IMR-90 (cell line): ENCODE measurements around the gene NRP2. TPM values are rescaled to one million over a fixed set of nuclear protein-coding genes. Genes with fewer than 3 reads are reported as not detected.

Source experiments
- ATAC-seq: fragments of 200-7000 bp; cut with Tn5 transposase; 2 replicates; pipeline ENCODE4 v1.9.1; 2020; ENCODE audit warnings: low read depth, mild to moderate bottlenecking, moderate library complexity
- BruUV-seq: library from RNA; stranded (reverse); fragments of 400-500 nt; replicated peaks from 2 replicates; lab custom pipeline; 2021; lab: Mats Ljungman, UMichigan
- CTCF ChIA-PET: fragments of 300-600 bp; formaldehyde crosslinking; extraction: SDS; loops from one replicate; lab custom pipeline; 2021; ENCODE audit warnings: antibody characterized with exemption; lab: Yijun Ruan, JAX
- POLR2A ChIA-PET: fragments of 300-600 bp; sonication (Branson Sonifier 250); formaldehyde crosslinking; loops from one replicate; lab custom pipeline; 2022; ENCODE audit warnings: antibody characterized with exemption; ENCODE audit not compliant: unreplicated experiment; lab: Charles Lee
- DNase-seq: peaks from one replicate; pipeline ENCODE4 v3.0.0; 2013
- H2AFZ ChIP-seq: replicated peaks from 2 replicates; pipeline ENCODE3; 2013; ENCODE audit warnings: low read length, mild to moderate bottlenecking; ENCODE audit not compliant: poor library complexity
- H2AK5ac ChIP-seq: 2 replicates; pipeline ENCODE4 v1.6.1; 2013; ENCODE audit warnings: low read depth, low read length, inconsistent platforms
- H2AK9ac ChIP-seq: replicated peaks from 2 replicates; pipeline ENCODE3; 2013; ENCODE audit warnings: mild to moderate bottlenecking, low read depth, low read length, moderate library complexity; ENCODE audit not compliant: poor library complexity
- H2BK120ac ChIP-seq: 2 replicates; pipeline ENCODE4 v1.6.1; 2013; ENCODE audit warnings: low read depth, low read length, inconsistent platforms
- H2BK15ac ChIP-seq: 3 replicates; pipeline ENCODE4 v1.6.1; 2013; ENCODE audit warnings: low read depth, low read length, inconsistent platforms
- H2BK20ac ChIP-seq: 2 replicates; pipeline ENCODE4 v1.6.1; 2013; ENCODE audit warnings: low read depth, mild to moderate bottlenecking, inconsistent platforms, low read length, moderate library complexity
- H2BK5ac ChIP-seq: 2 replicates; pipeline ENCODE4 v1.6.1; 2013; ENCODE audit warnings: mild to moderate bottlenecking, low read depth, low read length, inconsistent platforms; ENCODE audit not compliant: poor library complexity, severe bottlenecking
- H3K14ac ChIP-seq: replicated peaks from 2 replicates; pipeline ENCODE4 v1.6.1; 2013; ENCODE audit warnings: low read depth, low read length, inconsistent platforms
- H3K18ac ChIP-seq: 2 replicates; pipeline ENCODE4 v1.6.1; 2013; ENCODE audit warnings: low read depth, low read length, control low read depth
- H3K23ac ChIP-seq: 2 replicates; pipeline ENCODE4 v1.6.1; 2013; ENCODE audit warnings: low read depth, low read length, inconsistent platforms
- H3K27ac ChIP-seq: 2 replicates; pipeline ENCODE4 v1.5.1; 2013; ENCODE audit warnings: mild to moderate bottlenecking, control low read depth, low read length; ENCODE audit not compliant: insufficient read depth
- H3K27me3 ChIP-seq: 2 replicates; pipeline ENCODE4 v1.6.1; 2013; ENCODE audit warnings: low read length; ENCODE audit not compliant: control insufficient read depth, insufficient read depth
- H3K36me3 ChIP-seq: 2 replicates; pipeline ENCODE4 v1.6.1; 2013; ENCODE audit warnings: low read length, mixed read lengths; ENCODE audit not compliant: control insufficient read depth, insufficient read depth
- H3K4ac ChIP-seq: 2 replicates; pipeline ENCODE4 v1.6.1; 2013; ENCODE audit warnings: low read depth, low read length, inconsistent platforms
- H3K4me1 ChIP-seq: 2 replicates; pipeline ENCODE4 v1.6.1; 2013; ENCODE audit warnings: low read length, mixed read lengths; ENCODE audit not compliant: control insufficient read depth, insufficient read depth
- H3K4me2 ChIP-seq: 2 replicates; pipeline ENCODE4 v1.6.1; 2013; ENCODE audit warnings: low read depth, mild to moderate bottlenecking, control low read depth, low read length, moderate library complexity
- H3K4me3 ChIP-seq: 2 replicates; pipeline ENCODE4 v1.5.1; 2013; ENCODE audit warnings: low read depth, mild to moderate bottlenecking, control low read depth, low read length, moderate library complexity; ENCODE audit not compliant: insufficient read depth
- H3K56ac ChIP-seq: 2 replicates; pipeline ENCODE4 v1.6.1; 2013; ENCODE audit warnings: low read length, inconsistent platforms; ENCODE audit not compliant: insufficient read depth; ENCODE audit errors: extremely low read depth
- H3K79me1 ChIP-seq, 2 experiments: 2 replicates each; pipeline ENCODE4 v1.6.1; 2013; ENCODE audit warnings: low read length in 2 of 2, inconsistent platforms in 1 of 2, low read depth in 1 of 2
- H3K9ac ChIP-seq: 2 replicates; pipeline ENCODE4 v1.6.1; 2013; ENCODE audit warnings: low read depth, low read length, control low read depth
- H3K9me1 ChIP-seq: 2 replicates; pipeline ENCODE4 v1.6.1; 2013; ENCODE audit warnings: low read length, inconsistent platforms; ENCODE audit not compliant: insufficient read depth
- H3K9me3 ChIP-seq: 2 replicates; pipeline ENCODE4 v1.6.1; 2013; ENCODE audit warnings: low read length; ENCODE audit not compliant: control insufficient read depth, insufficient read depth
- H4K20me1 ChIP-seq: 2 replicates; pipeline ENCODE4 v1.6.1; 2013; ENCODE audit warnings: low read length, inconsistent platforms; ENCODE audit not compliant: insufficient read depth
- H4K5ac ChIP-seq: 2 replicates; pipeline ENCODE4 v1.6.1; 2013; ENCODE audit warnings: mild to moderate bottlenecking, low read depth, low read length, control low read depth
- H4K8ac ChIP-seq, 2 experiments: 2 replicates each; pipeline ENCODE4 v1.6.1; 2013; ENCODE audit warnings: low read depth in 2 of 2, low read length in 2 of 2, control low read depth in 1 of 2, inconsistent platforms in 1 of 2
- H4K91ac ChIP-seq: 2 replicates; pipeline ENCODE4 v1.6.1; 2013; ENCODE audit warnings: low read depth, low read length, inconsistent platforms; ENCODE audit not compliant: insufficient read depth
- BHLHE40 ChIP-seq: fragments of 150-350 bp; IDR thresholded peaks from 2 replicates; pipeline ENCODE4 v1.6.1; 2016; ENCODE audit warnings: mild to moderate bottlenecking, low read depth, low read length
- CEBPB ChIP-seq: IDR thresholded peaks from 2 replicates; pipeline ENCODE4 v1.6.1; 2012; ENCODE audit warnings: low read depth, low read length, improper control_type of control experiment
- CHD1 ChIP-seq: IDR thresholded peaks from 2 replicates; pipeline ENCODE4 v1.6.1; 2012; ENCODE audit warnings: low read depth, low read length, improper control_type of control experiment
- CTCF ChIP-seq: conservative IDR thresholded peaks from 2 replicates; pipeline ENCODE4 v1.5.1; 2012; ENCODE audit warnings: mild to moderate bottlenecking, low read depth, low read length, improper control_type of control experiment
- FOS ChIP-seq: fragments of 150-350 bp; IDR thresholded peaks from 2 replicates; pipeline ENCODE4 v1.6.1; 2016; ENCODE audit warnings: low read depth, low read length
- MAFK ChIP-seq: IDR thresholded peaks from 2 replicates; pipeline ENCODE4 v1.6.1; 2012; ENCODE audit warnings: low read depth, low read length, improper control_type of control experiment
- MAZ ChIP-seq: IDR thresholded peaks from 2 replicates; pipeline ENCODE4 v1.6.1; 2012; ENCODE audit warnings: low read depth, mild to moderate bottlenecking, low read length, improper control_type of control experiment, moderate library complexity, borderline replicate concordance
- MXI1 ChIP-seq: IDR thresholded peaks from 2 replicates; pipeline ENCODE4 v1.6.1; 2012; ENCODE audit warnings: low read depth, mild to moderate bottlenecking, low read length, moderate library complexity, borderline replicate concordance
- NFE2L2 ChIP-seq: fragments of 150-350 bp; IDR thresholded peaks from 2 replicates; pipeline ENCODE4 v1.6.1; 2016; ENCODE audit warnings: low read depth, mild to moderate bottlenecking, low read length
- POLR2A ChIP-seq: IDR thresholded peaks from 2 replicates; pipeline ENCODE4 v1.6.1; 2012; ENCODE audit warnings: mild to moderate bottlenecking, low read depth, low read length
- RAD21 ChIP-seq: IDR thresholded peaks from 2 replicates; pipeline ENCODE4 v1.6.1; 2012; ENCODE audit warnings: low read length, improper control_type of control experiment
- RCOR1 ChIP-seq: IDR thresholded peaks from 2 replicates; pipeline ENCODE4 v1.6.1; 2012; ENCODE audit warnings: mild to moderate bottlenecking, low read length, improper control_type of control experiment; ENCODE audit not compliant: insufficient replicate concordance
- RFX5 ChIP-seq: IDR thresholded peaks from 2 replicates; pipeline ENCODE4 v1.8.0; 2012; ENCODE audit warnings: low read depth, mild to moderate bottlenecking, low read length, moderate library complexity
- SMC3 ChIP-seq: fragments of 150-350 bp; IDR thresholded peaks from 2 replicates; pipeline ENCODE4 v1.6.1; 2016; ENCODE audit warnings: low read depth, mild to moderate bottlenecking, antibody characterized with exemption, low read length, moderate library complexity
- WGBS, 2 experiments: methylation state at CpG; one replicate each; pipeline versions ENCODE4 v1.1.5 to v1.1.7; 2013; ENCODE audit warnings: missing lambda C conversion rate in 2 of 2; ENCODE audit not compliant: insufficient read length in 1 of 2; ENCODE audit errors: extremely low coverage in 2 of 2; 5-methylcytosine and 5-hydroxymethylcytosine counted together
- dilution Hi-C: fragments of 300-500 bp; cut with HindIII; formaldehyde crosslinking; loops from one replicate; pipeline ENCODE4 v1.14.3; 2018; ENCODE audit warnings: low sequenced_read_pairs; ENCODE audit not compliant: unreplicated experiment
- in situ Hi-C: fragments of 300-500 bp; cut with MboI; formaldehyde crosslinking; loops from 3 replicates; pipeline ENCODE4 v1.14.3; 2019; ENCODE audit warnings: low sequenced_read_pairs, inconsistent platforms, mixed read lengths
- intact Hi-C: fragments of 100-400 bp; cut with micrococcal nuclease; formaldehyde crosslinking; loops from 2 replicates; pipeline ENCODE4 v1.10.0; 2022
- polyA plus RNA-seq, 3 experiments: library from polyadenylated mRNA; depleted of rRNA; stranded (reverse); fragments of >200 nt; gene quantifications; 2 replicates each; pipeline ENCODE4 v1.2.3, GENCODE V29; 2012; ENCODE audit warnings: low replicate concordance in 1 of 3
- total RNA-seq: library from RNA; depleted of rRNA; stranded (reverse); fragments of >200 nt; gene quantifications from 2 replicates; pipeline ENCODE4 v1.2.3, GENCODE V29; 2012
- TF ChIP-seq, protein P1 (sequence below): fragments of 150-350 bp; IDR thresholded peaks from 2 replicates; pipeline ENCODE4 v1.6.1; 2016; ENCODE audit warnings: low read depth, mild to moderate bottlenecking, low read length, moderate library complexity, borderline replicate concordance

Gene NRP2
- total and polyA plus RNA-seq, 2 of the 4 experiments (the other 2 are of a cell fraction): 46.4 to 51.3 TPM

GRCh38 chr2:205706769-205707381 is 24.6 kb downstream of the NRP2 start:
- intact Hi-C loops (no loop called here), in situ Hi-C loops (no loop called here), dilution Hi-C loops (no loop called here)
- Histone ChIP-seq H3K9ac (peak overlapping the region; percentile 32; the same call in 1 of the 2 replicates), H3K56ac (peak overlapping the region; percentile 93), H3K23ac (peak overlapping the region; percentile 95), H2BK20ac (peak overlapping the region; percentile 98), H4K5ac (peak overlapping the region; percentile 52), H3K9me1 (peaks cover 45% of the 10 kb centered on the region), H3K14ac (peak overlapping the region; percentile 91), H4K8ac (peak overlapping the region; percentile 35 to 92), H3K36me3 (peaks cover 11% of the 10 kb centered on the region), H4K91ac (peak overlapping the region; percentile 95), H2AFZ (peak overlapping the region; percentile 86), H3K4me2 (peak overlapping the region; percentile 65), H3K4ac (peak overlapping the region; percentile 96), H2BK120ac (peak overlapping the region; percentile 98), H2BK15ac (peak overlapping the region; percentile 91), H2AK5ac (peak overlapping the region; percentile 70), H3K27ac (peak overlapping the region; percentile 89), H2BK5ac (peak overlapping the region; percentile 96), H4K20me1 (peaks cover 3% of the 10 kb centered on the region; the same call in 1 of the 2 replicates), H3K4me1 (peaks cover 41% of the 10 kb centered on the region), H3K9me3 (no peaks in the 10 kb centered on the region), H3K27me3 (no peaks in the 10 kb centered on the region), H3K18ac (peak overlapping the region; percentile 50), H3K4me3 (no peak overlapping the region), H2AK9ac (peak overlapping the region; percentile 81), H3K79me1 (peaks cover 31 to 78% of the 10 kb centered on the region in 2 experiments)
- DNase-seq (peak; percentile 97), ATAC-seq (peak; percentile 91)
- CTCF ChIA-PET: interaction anchor here (0.6 kb wide), 1 partner anchor 8 kb away, joined by 3 read pairs; no protein-coding TSS in a partner anchor
- WGBS, 2 experiments: 20% methylated on average over 1 of the region's 10 CpGs; no CpG with 5 or more reads in 1 of the 2 experiments
- POLR2A ChIA-PET: interaction anchor here (0.6 to 1.2 kb wide), 2 partner anchors 11 to 1439 kb away, joined by 4 to 9 read pairs; no protein-coding TSS in a partner anchor
- BruUV-seq: no TSS peak
- TF ChIP-seq CEBPB: no peak
- TF ChIP-seq, protein P1, sequence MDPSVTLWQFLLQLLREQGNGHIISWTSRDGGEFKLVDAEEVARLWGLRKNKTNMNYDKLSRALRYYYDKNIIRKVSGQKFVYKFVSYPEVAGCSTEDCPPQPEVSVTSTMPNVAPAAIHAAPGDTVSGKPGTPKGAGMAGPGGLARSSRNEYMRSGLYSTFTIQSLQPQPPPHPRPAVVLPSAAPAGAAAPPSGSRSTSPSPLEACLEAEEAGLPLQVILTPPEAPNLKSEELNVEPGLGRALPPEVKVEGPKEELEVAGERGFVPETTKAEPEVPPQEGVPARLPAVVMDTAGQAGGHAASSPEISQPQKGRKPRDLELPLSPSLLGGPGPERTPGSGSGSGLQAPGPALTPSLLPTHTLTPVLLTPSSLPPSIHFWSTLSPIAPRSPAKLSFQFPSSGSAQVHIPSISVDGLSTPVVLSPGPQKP: no peak
- TF ChIP-seq RCOR1: no peak
- peak; percentile 30; the same call in 1 of the 2 replicates for TF ChIP-seq NFE2L2
- no peak for TF ChIP-seq MAZ
- TF ChIP-seq CTCF: no peak
- TF ChIP-seq FOS: peak; percentile 56
- no peak for TF ChIP-seq RAD21
- TF ChIP-seq BHLHE40: no peak
- TF ChIP-seq CHD1: no peak
- peak; percentile 66 for TF ChIP-seq MXI1
- peak; percentile 26 for TF ChIP-seq SMC3
- no peak for TF ChIP-seq MAFK
- no peak for TF ChIP-seq RFX5
- TF ChIP-seq POLR2A: peak; percentile 45; the same call in 1 of the 2 replicates
